GM12801 (cell line): ENCODE data around the gene CALD1.

Source experiments
- TF ChIP-seq, protein P1 (sequence below): IDR thresholded peaks from one replicate; pipeline ENCODE4 v1.5.1; 2011; ENCODE audit warnings: control low read depth; ENCODE audit not compliant: insufficient read length; ENCODE audit errors: extremely low read depth

The CALD1 gene

GRCh38 chr7:134788191-134788590 lies 8.8 kb downstream of the CALD1 start:
- TF ChIP-seq, protein P1, sequence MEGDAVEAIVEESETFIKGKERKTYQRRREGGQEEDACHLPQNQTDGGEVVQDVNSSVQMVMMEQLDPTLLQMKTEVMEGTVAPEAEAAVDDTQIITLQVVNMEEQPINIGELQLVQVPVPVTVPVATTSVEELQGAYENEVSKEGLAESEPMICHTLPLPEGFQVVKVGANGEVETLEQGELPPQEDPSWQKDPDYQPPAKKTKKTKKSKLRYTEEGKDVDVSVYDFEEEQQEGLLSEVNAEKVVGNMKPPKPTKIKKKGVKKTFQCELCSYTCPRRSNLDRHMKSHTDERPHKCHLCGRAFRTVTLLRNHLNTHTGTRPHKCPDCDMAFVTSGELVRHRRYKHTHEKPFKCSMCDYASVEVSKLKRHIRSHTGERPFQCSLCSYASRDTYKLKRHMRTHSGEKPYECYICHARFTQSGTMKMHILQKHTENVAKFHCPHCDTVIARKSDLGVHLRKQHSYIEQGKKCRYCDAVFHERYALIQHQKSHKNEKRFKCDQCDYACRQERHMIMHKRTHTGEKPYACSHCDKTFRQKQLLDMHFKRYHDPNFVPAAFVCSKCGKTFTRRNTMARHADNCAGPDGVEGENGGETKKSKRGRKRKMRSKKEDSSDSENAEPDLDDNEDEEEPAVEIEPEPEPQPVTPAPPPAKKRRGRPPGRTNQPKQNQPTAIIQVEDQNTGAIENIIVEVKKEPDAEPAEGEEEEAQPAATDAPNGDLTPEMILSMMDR = no peak

GRCh38 chr7:134789967-134790685 lies 10.7 kb downstream of the CALD1 start:
- TF ChIP-seq, protein P1 = no peak

DNA sequence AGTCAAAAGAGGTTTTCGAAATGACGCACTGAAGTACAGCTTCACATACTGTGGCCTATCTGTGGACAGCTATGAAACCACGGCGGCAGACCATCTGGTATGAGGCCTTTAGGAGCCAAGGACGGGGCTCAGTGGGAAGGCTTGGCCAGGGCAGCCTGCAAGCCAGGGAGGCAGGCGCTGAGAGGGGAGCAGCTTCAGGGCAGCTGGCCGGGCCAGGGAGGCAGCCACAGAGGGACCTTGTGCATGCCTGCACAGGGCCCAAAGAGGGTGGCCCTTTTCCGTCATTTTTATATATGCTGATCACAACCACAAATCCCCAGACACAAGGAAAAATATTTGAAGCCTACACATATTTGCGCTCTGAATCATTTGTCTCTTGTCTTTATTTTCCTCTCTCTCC lies 13.5 kb downstream of the CALD1 start:
- TF ChIP-seq, protein P1 = no peak

- TF ChIP-seq, protein P1 = no peak
These were observed 15.8 kb downstream of the CALD1 start for GRCh38 chr7:134795231-134795630.

DNA sequence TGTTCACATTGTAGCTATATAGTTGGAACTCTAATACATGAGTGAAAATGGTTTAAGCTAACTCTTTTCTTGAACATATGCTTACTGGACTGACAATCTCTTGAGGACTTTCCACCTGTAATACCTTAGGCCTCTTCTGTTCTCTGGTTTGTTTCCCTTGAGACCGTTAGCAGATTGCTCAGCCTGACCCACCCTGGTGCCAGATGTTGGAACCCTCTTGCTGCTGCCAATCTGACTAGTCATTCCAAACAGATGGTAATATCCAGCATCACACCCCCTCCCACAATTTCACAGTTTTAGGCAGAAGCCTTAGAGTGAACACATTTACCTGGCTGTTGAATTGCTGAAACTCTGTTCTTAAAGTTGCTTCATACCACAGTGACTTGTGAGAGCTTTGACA lies 18.7 kb downstream of the CALD1 start:
- TF ChIP-seq, protein P1 = no peak

DNA sequence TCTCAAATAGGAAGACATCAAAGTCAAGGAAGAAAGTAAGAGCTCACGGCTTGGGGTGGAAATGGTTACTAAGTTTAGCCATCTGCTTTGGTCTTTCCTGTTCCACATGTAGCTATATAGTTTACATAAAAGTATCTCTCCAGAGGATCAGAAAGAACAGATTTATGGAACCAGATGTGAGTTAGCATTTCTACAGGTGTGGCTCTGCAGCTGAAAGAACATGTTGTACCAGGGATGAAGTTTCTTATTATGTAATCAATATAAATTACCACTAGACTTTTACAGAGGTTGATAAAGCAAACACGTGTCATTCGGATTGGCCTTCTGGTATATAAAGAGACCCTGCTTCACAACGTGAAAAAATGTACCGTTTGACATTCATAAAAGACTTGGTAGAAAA lies 19.9 kb downstream of the CALD1 start:
- TF ChIP-seq, protein P1 = no peak

DNA sequence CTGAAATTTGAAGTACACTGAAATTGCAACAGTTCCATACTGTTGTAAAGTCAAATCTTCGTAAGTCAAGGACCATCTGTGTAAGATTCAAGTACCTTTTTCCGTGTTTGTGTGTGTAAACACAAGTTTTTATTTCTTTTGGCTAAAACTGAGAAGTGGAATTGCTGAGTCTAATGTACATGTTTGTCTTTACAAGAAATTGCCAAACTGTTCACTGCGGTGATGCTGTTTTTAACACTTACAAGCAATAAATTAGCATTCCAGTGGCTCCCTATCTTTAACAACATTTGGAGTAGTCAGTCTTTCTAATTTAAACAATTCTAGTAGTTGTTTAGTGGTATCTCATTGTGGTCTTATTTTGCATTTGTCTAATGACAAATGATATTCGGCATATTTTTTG lies 23.3 kb downstream of the CALD1 start:
- TF ChIP-seq, protein P1 = no peak
